K562 (cell line): Measurements from ENCODE around the gene BTBD16.

Experiments used
- CBFA2T3 ChIP-seq: fragments of 450-650 bp; IDR thresholded peaks from 2 replicates; pipeline ENCODE4 v1.6.1; 2017
- CTCF ChIP-seq, 3 experiments: IDR thresholded peaks in 2 of 3; conservative IDR thresholded peaks in 1 of 3; 2 replicates each; pipeline ENCODE4 v1.5.1; 2011 to 2012; ENCODE audit warnings: low read length in 3 of 3, mild to moderate bottlenecking in 3 of 3, control low read depth in 2 of 3, improper control_type of control experiment in 1 of 3, inconsistent platforms in 1 of 3, low read depth in 1 of 3, mixed read lengths in 1 of 3, moderate library complexity in 1 of 3; ENCODE audit not compliant: insufficient read depth in 2 of 3
- TEAD2 ChIP-seq: fragments of 450-650 bp; IDR thresholded peaks from 2 replicates; pipeline ENCODE4 v1.6.1; 2016; ENCODE audit warnings: missing genetic modification characterization, control low read depth, missing compliant biosample characterization
- ZNF57 ChIP-seq: fragments of 450-650 bp; formaldehyde crosslinking; IDR thresholded peaks from 2 replicates; pipeline ENCODE4 v1.4.0; 2020; ENCODE audit warnings: mild to moderate bottlenecking, moderate library complexity

GRCh38 chr10:122368502-122369254, 97.6 kb downstream of the BTBD16 start:
- TF ChIP-seq CTCF (IDR thresholded peaks at IDR 0.05 in 2 of 3, conservative IDR thresholded peaks at IDR 0.05 in 1 of 3; ENCODE audit: insufficient read depth in 2 of 3, low read depth in 1 of 3, low read length in 3 of 3) (no peak), ZNF57 (CRISPR knock-in tag) (no peak), TEAD2 (tag) (no peak), CBFA2T3 (no peak)
